ENCODE results near the gene STC2. TPM values are rescaled to one million over a fixed set of nuclear protein-coding genes. Genes with fewer than 3 reads are reported as not detected.

Gene STC2
- total RNA-seq, 2 experiments from 2014 or later: 40.9 to 45.9 TPM

GRCh38 chr5:173310218-173310769, 17.9 kb downstream of the STC2 start:
- Mint-ChIP-seq H3K36me3 (ENCODE audit: low read depth) (no peaks in the 10 kb centered on the region), H3K27ac (no peak overlapping the region), H3K27me3 (peaks cover 25% of the 10 kb centered on the region), H3K4me1 (ENCODE audit: low read depth) (no peaks in the 10 kb centered on the region), H3K4me3 (no peak overlapping the region), H3K9me3 (peaks cover 4% of the 10 kb centered on the region)
- no peak for TF ChIP-seq CTCF (IDR thresholded peaks at IDR 0.05)
- DNase-seq (no peak), ATAC-seq (no peak)
- ChIA-PET POLR2A (no interaction called here), CTCF (interaction anchor here (1.0 to 4.9 kb wide), 2 partner anchors 17 to 21 kb away, joined by 4 to 27 read pairs; no protein-coding TSS in a partner anchor)
- intact Hi-C loops (cut with micrococcal nuclease): no loop called here

GRCh38 chr5:173309731-173310130, 18.5 kb downstream of the STC2 start:
- H3K27ac Mint-ChIP-seq: no peak overlapping the region
- ChIA-PET POLR2A (no interaction called here), CTCF (interaction anchor here (0.5 to 4.9 kb wide), 2 partner anchors 16 to 22 kb away, joined by 3 to 27 read pairs; no protein-coding TSS in a partner anchor)
- no peak for TF ChIP-seq CTCF (IDR thresholded peaks at IDR 0.05)
- DNase-seq (no peak), ATAC-seq (no peak)
- intact Hi-C loops (cut with micrococcal nuclease): no loop called here
- no peak overlapping the region for H3K4me3 Mint-ChIP-seq
- H3K9me3 Mint-ChIP-seq: peaks cover 4% of the 10 kb centered on the region
- H3K4me1 Mint-ChIP-seq (ENCODE audit: low read depth): no peaks in the 10 kb centered on the region
- H3K27me3 Mint-ChIP-seq: peaks cover 26% of the 10 kb centered on the region
- no peaks in the 10 kb centered on the region for H3K36me3 Mint-ChIP-seq (ENCODE audit: low read depth)

- intact Hi-C loops (cut with micrococcal nuclease): no loop called here
- H3K27me3 Mint-ChIP-seq: peaks cover 34% of the 10 kb centered on the region
- no peaks in the 10 kb centered on the region for H3K36me3 Mint-ChIP-seq (ENCODE audit: low read depth)
- H3K4me3 Mint-ChIP-seq: no peak overlapping the region
- no peaks in the 10 kb centered on the region for H3K4me1 Mint-ChIP-seq (ENCODE audit: low read depth)
- no peak for TF ChIP-seq CTCF (IDR thresholded peaks at IDR 0.05)
- DNase-seq: no peak
- ChIA-PET CTCF (no interaction called here), POLR2A (no interaction called here)
- no peak overlapping the region for H3K27ac Mint-ChIP-seq
- no peak for ATAC-seq
- H3K9me3 Mint-ChIP-seq: peaks cover 4% of the 10 kb centered on the region
Observed at GRCh38 chr5:173308226-173308625, 20.0 kb downstream of the STC2 start.

- intact Hi-C loops (cut with micrococcal nuclease): no loop called here
- ATAC-seq (no peak), DNase-seq (no peak)
- H3K4me1 Mint-ChIP-seq (ENCODE audit: low read depth): no peaks in the 10 kb centered on the region
- TF ChIP-seq CTCF (IDR thresholded peaks at IDR 0.05): no peak
- H3K27ac Mint-ChIP-seq: no peak overlapping the region
- CTCF ChIA-PET: no interaction called here
- no peaks in the 10 kb centered on the region for H3K36me3 Mint-ChIP-seq (ENCODE audit: low read depth)
- H3K4me3 Mint-ChIP-seq: no peak overlapping the region
- POLR2A ChIA-PET: no interaction called here
- H3K9me3 Mint-ChIP-seq: peaks cover 4% of the 10 kb centered on the region
- peaks cover 37% of the 10 kb centered on the region for H3K27me3 Mint-ChIP-seq
Observed at GRCh38 chr5:173307695-173308094, 20.5 kb downstream of the STC2 start.

GRCh38 chr5:173306695-173307094, 21.5 kb downstream of the STC2 start:
- no peak for TF ChIP-seq CTCF (IDR thresholded peaks at IDR 0.05)
- ATAC-seq (no peak), DNase-seq (no peak)
- Mint-ChIP-seq H3K9me3 (peaks cover 4% of the 10 kb centered on the region), H3K27ac (no peak overlapping the region), H3K36me3 (ENCODE audit: low read depth) (no peaks in the 10 kb centered on the region), H3K4me1 (ENCODE audit: low read depth) (no peaks in the 10 kb centered on the region), H3K4me3 (no peak overlapping the region), H3K27me3 (peaks cover 39% of the 10 kb centered on the region)
- CTCF ChIA-PET: interaction anchor here (1.9 to 2.1 kb wide), 2 partner anchors 12 to 25 kb away, joined by 7 read pairs; no protein-coding TSS in a partner anchor
- POLR2A ChIA-PET: interaction anchor here (1.1 kb wide), 1 partner anchor 8 kb away, joined by 3 read pairs; no protein-coding TSS in a partner anchor
- intact Hi-C loops (cut with micrococcal nuclease): no loop called here

Data from activated CD8-positive, alpha-beta T cell treated with anti-CD3 and anti-CD28 coated beads for 36 hours (primary cell).